Endodermal cell (in vitro differentiated cells): ENCODE measurements around the gene PLB1. TPM values are rescaled to one million over a fixed set of nuclear protein-coding genes. Genes with fewer than 3 reads are reported as not detected.
A peak's percentile ranks its signal among the peaks of the same experiment; 100 is the strongest.

ENCODE experiments used
- DNase-seq: peaks from one replicate; pipeline ENCODE4 v3.0.0-alpha.2; 2017
- H3K27ac ChIP-seq: 2 replicates; pipeline ENCODE4 v1.5.1; 2013; ENCODE audit warnings: mild to moderate bottlenecking, low read depth, low read length, moderate library complexity
- H3K27me3 ChIP-seq: 2 replicates; pipeline ENCODE4 v1.6.1; 2013; ENCODE audit warnings: mild to moderate bottlenecking, low read length, moderate library complexity; ENCODE audit not compliant: insufficient read depth, control insufficient read depth, poor library complexity, severe bottlenecking
- H3K36me3 ChIP-seq: 2 replicates; pipeline ENCODE4 v1.7.0; 2013; ENCODE audit warnings: mild to moderate bottlenecking, low read length, moderate library complexity; ENCODE audit not compliant: control insufficient read depth, insufficient read depth
- H3K4me1 ChIP-seq: one replicate; pipeline ENCODE4 v1.7.0; 2013; ENCODE audit warnings: low read length; ENCODE audit not compliant: control insufficient read depth, insufficient read depth
- H3K4me3 ChIP-seq: 2 replicates; pipeline ENCODE4 v1.5.1; 2013; ENCODE audit warnings: mild to moderate bottlenecking, low read length, moderate library complexity
- H3K9ac ChIP-seq: 2 replicates; pipeline ENCODE4 v1.6.1; 2013; ENCODE audit warnings: mild to moderate bottlenecking, low read length, moderate library complexity; ENCODE audit not compliant: poor library complexity, severe bottlenecking; ENCODE audit errors: extremely low read depth
- H3K9me3 ChIP-seq: 2 replicates; pipeline ENCODE4 v1.6.1; 2013; ENCODE audit warnings: mild to moderate bottlenecking, low read length, moderate library complexity; ENCODE audit not compliant: control insufficient read depth
- H3K27ac Mint-ChIP-seq: 2 replicates; pipeline ENCODE4 v1.8.0; 2020; ENCODE audit warnings: mixed read lengths
- H3K27me3 Mint-ChIP-seq: 2 replicates; pipeline ENCODE4 v1.8.0; 2021; ENCODE audit warnings: mild to moderate bottlenecking, mixed read lengths; ENCODE audit not compliant: insufficient read depth
- H3K36me3 Mint-ChIP-seq: 2 replicates; pipeline ENCODE4 v1.8.0; 2020; ENCODE audit warnings: low read depth, mixed read lengths
- H3K4me1 Mint-ChIP-seq: 2 replicates; pipeline ENCODE4 v1.8.0; 2020; ENCODE audit warnings: mixed read lengths
- H3K4me3 Mint-ChIP-seq: 2 replicates; pipeline ENCODE4 v1.8.0; 2020; ENCODE audit warnings: mild to moderate bottlenecking, moderate library complexity, mixed read lengths
- H3K9me3 Mint-ChIP-seq: 2 replicates; pipeline ENCODE4 v1.8.0; 2020; ENCODE audit warnings: mild to moderate bottlenecking, mixed read lengths
- CTCF ChIP-seq: fragments of 200-600 bp; sonication (generic); conservative IDR thresholded peaks from 2 replicates; pipeline ENCODE4 v1.5.0; 2021; ENCODE audit warnings: antibody characterized with exemption, mild to moderate bottlenecking
- WGBS, 2 experiments: methylation state at CpG; one replicate each; pipeline versions ENCODE4 v1.1.5 to v1.1.7; 2013; ENCODE audit warnings: missing lambda C conversion rate in 2 of 2, mixed read lengths in 1 of 2; ENCODE audit not compliant: insufficient coverage in 1 of 2, insufficient read length in 1 of 2; 5-methylcytosine and 5-hydroxymethylcytosine counted together
- total RNA-seq, 2 donors: library from RNA; stranded (reverse); fragmentation: NEBNext Ultra II Directional in 1 of 2; extraction: Animal tissue kit (Norgen Biotek cat#: 25700) in 1 of 2; gene quantifications; 2 replicates in 1 of 2; 3 replicates in 1 of 2; pipeline ENCODE4 v1.2.1, GENCODE V29; 2021

The PLB1 gene
- total RNA-seq, 2 donors from 2014 or later = 0.35 to 0.38 TPM

GRCh38 chr2:28643911-28644334 lies 148.1 kb downstream of the PLB1 start:
- Mint-ChIP-seq H3K27ac (no peak overlapping the region), H3K4me3 (no peak overlapping the region), H3K4me1 (peaks cover 2% of the 10 kb centered on the region), H3K36me3 (no peaks in the 10 kb centered on the region), H3K9me3 (no peaks in the 10 kb centered on the region), H3K27me3 (no peaks in the 10 kb centered on the region)
- Histone ChIP-seq H3K27ac (peak overlapping the region; percentile 45), H3K9ac (no peak overlapping the region), H3K4me3 (no peak overlapping the region), H3K9me3 (no peaks in the 10 kb centered on the region), H3K27me3 (no peaks in the 10 kb centered on the region), H3K4me1 (no peaks in the 10 kb centered on the region), H3K36me3 (no peaks in the 10 kb centered on the region)
- no peak for DNase-seq
- 82 to 90% methylated on average over 9 to 11 of the region's 11 CpGs for WGBS, 2 experiments
- no peak for TF ChIP-seq CTCF

GRCh38 chr2:28644760-28645159 lies 148.9 kb downstream of the PLB1 start:
- Mint-ChIP-seq H3K36me3 (no peaks in the 10 kb centered on the region), H3K9me3 (no peaks in the 10 kb centered on the region), H3K27ac (no peak overlapping the region), H3K27me3 (no peaks in the 10 kb centered on the region), H3K4me1 (peaks cover 2% of the 10 kb centered on the region), H3K4me3 (no peak overlapping the region)
- TF ChIP-seq CTCF = no peak
- no peaks in the 10 kb centered on the region for H3K27me3 ChIP-seq
- H3K9ac ChIP-seq = no peak overlapping the region
- DNase-seq = no peak
- no peak overlapping the region for H3K27ac ChIP-seq
- no peak overlapping the region for H3K4me3 ChIP-seq
- H3K36me3 ChIP-seq = no peaks in the 10 kb centered on the region
- H3K9me3 ChIP-seq = no peaks in the 10 kb centered on the region
- WGBS, 2 experiments = 89 to 100% methylated on average over 3 to 6 of the region's 7 CpGs
- H3K4me1 ChIP-seq = no peaks in the 10 kb centered on the region

- DNase-seq = no peak
- no peak overlapping the region for H3K27ac ChIP-seq
- H3K9me3 ChIP-seq = no peaks in the 10 kb centered on the region
- Mint-ChIP-seq H3K4me3 (no peak overlapping the region), H3K9me3 (no peaks in the 10 kb centered on the region), H3K36me3 (no peaks in the 10 kb centered on the region), H3K4me1 (no peaks in the 10 kb centered on the region), H3K27me3 (no peaks in the 10 kb centered on the region), H3K27ac (no peak overlapping the region)
- H3K4me1 ChIP-seq = no peaks in the 10 kb centered on the region
- H3K9ac ChIP-seq = no peak overlapping the region
- 88 to 94% methylated on average over 2 of the region's 2 CpGs for WGBS, 2 experiments
- H3K36me3 ChIP-seq = no peaks in the 10 kb centered on the region
- H3K4me3 ChIP-seq = no peak overlapping the region
- H3K27me3 ChIP-seq = no peaks in the 10 kb centered on the region
- no peak for TF ChIP-seq CTCF
These were observed 149.7 kb downstream of the PLB1 start for GRCh38 chr2:28645553-28645952.
